Measurements from ENCODE around the gene DNMBP. TPM values are rescaled to one million over a fixed set of nuclear protein-coding genes. Genes with fewer than 3 reads are reported as not detected.
A peak's percentile ranks its signal among the peaks of the same experiment; 100 is the strongest.
"Not testable (repeated sequence)": the region's sequence is repeated elsewhere in the genome, so short reads cannot be mapped to it uniquely, and the experiment has no call there.

DNMBP gene
- total and polyA plus RNA-seq, 4 experiments from 2014 or later = 1.4 to 4.0 (median 3.8) TPM; not detected in 1

DNA sequence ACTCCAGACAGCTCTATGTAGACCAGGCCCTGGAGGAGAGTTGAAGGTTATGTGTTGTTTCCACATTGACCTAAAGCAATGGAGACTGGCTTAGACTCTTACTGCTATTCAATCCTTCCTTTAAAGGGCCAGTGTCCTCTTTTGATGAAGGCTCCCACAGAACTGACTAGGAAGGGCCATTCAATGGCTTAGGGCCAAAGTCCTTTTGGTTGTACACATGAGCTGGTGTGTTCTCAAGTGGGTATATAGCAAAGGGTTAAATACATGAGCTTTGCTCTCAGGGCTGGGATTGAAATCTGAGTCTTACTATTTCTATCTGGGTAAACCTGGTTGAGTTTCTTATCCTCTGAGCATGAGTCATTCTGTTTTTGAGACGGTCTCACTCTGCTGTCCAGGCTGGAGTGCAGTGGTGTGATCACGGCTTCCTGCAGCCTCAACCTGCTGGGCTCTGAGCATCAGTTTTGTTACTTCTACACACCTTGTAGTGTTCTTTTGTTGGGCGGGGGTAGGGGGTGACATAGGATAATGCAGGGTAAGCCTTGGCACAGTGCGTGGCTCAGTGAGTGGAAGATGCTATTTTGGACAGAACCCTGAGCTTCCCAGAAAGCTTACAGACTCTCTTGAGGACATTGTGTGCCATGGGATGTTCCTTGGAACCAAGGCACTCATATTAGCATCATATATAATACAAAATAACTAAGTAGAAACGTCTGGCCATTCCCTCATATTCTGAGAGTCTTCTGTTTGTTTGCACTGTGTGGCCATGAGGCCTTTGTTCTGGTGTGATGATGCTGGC, 137.2 kb downstream of the DNMBP start:
- H3K27me3 ChIP-seq (ENCODE audit: insufficient read depth, low read length) = peaks cover 25% of the 10 kb centered on the region
- peaks cover 8 to 35% (median 22%) of the 10 kb centered on the region in 4 donors for H3K4me1 Mint-ChIP-seq
- ChIA-PET CTCF (ENCODE audit: partially characterized antibody) (interaction anchor here (1.0 to 1.4 kb wide), 2 partner anchors 27 to 174 kb away, joined by 3 to 5 read pairs; no protein-coding TSS in a partner anchor), POLR2A (ENCODE audit: partially characterized antibody) (no interaction called here)
- peaks cover 54 to 57% of the 10 kb centered on the region in 2 donors for H3K27me3 Mint-ChIP-seq
- H3K4me3 Mint-ChIP-seq = no peak overlapping the region
- peaks cover 0 to 15% of the 10 kb centered on the region in 2 donors for H3K36me3 Mint-ChIP-seq
- H3K9me3 Mint-ChIP-seq = peaks cover 0 to 14% (median 8%) of the 10 kb centered on the region in 8 donors
- peaks cover 21% of the 10 kb centered on the region for H3K4me1 ChIP-seq (ENCODE audit: insufficient read depth, low read length)
- H3K36me3 ChIP-seq (ENCODE audit: insufficient read depth, low read length) = no peaks in the 10 kb centered on the region
- H3K9me3 ChIP-seq (ENCODE audit: control insufficient read depth in 1 of 2, low read length in 2 of 2) = no peaks in the 10 kb centered on the region
- H3K27ac Mint-ChIP-seq = no peak overlapping the region
- intact Hi-C loops (cut with micrococcal nuclease) = no loop called here
- H3K27ac ChIP-seq (ENCODE audit: low read depth, low read length) = no peak overlapping the region
- H3K4me3 ChIP-seq (ENCODE audit: low read length in 2 of 2) = no peak overlapping the region
- DNase-seq = no peak

DNA sequence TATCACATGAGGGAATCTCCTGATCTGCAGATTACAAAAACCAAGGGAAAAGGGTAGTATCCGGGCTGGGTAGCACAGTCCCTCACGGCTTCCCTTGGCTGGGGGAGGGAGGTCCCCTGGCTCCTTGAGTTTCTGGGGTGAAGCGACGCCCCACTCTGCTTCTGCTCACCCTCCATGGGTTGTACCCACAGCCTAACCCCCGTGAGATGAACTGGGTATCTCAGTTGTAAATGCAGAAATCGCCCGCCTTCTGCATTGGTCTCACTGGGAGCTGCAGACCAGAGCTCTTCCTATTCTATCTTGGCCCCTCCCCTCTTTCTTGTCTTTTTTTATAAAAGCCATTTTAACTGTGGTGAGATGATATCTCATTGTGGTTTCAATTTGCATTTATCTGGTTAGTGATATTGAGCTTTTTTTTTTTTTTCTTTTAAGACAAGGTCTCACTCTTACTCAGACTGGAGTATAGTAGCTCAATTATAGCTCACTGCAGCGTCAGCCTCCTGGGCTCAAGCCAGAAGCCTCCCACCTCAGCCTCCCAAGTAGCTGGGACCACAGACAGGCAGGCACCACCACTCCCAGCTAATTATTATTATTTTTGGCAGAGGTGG, 139.5 kb downstream of the DNMBP start:
- peaks cover 0 to 2% of the 10 kb centered on the region in 2 donors for H3K36me3 Mint-ChIP-seq
- peak overlapping the region in 5 of 7 donors; percentile 6 to 82 (median 70) for H3K27ac Mint-ChIP-seq
- Histone ChIP-seq H3K4me1 (ENCODE audit: insufficient read depth, low read length) (peaks cover 21% of the 10 kb centered on the region), H3K27me3 (ENCODE audit: insufficient read depth, low read length) (peaks cover 20% of the 10 kb centered on the region), H3K36me3 (ENCODE audit: insufficient read depth, low read length) (no peaks in the 10 kb centered on the region), H3K9me3 (ENCODE audit: control insufficient read depth in 1 of 2, low read length in 2 of 2) (no peaks in the 10 kb centered on the region), H3K4me3 (ENCODE audit: low read length in 2 of 2) (no peak overlapping the region), H3K27ac (ENCODE audit: low read depth, low read length) (no peak overlapping the region)
- H3K4me3 Mint-ChIP-seq = peak overlapping the region; percentile 29 to 89 (median 80)
- CTCF ChIA-PET (ENCODE audit: partially characterized antibody) = interaction anchor here (0.8 to 1.6 kb wide), 2 partner anchors 11 to 24 kb away, joined by 3 to 11 read pairs; no protein-coding TSS in a partner anchor
- POLR2A ChIA-PET (ENCODE audit: partially characterized antibody) = no interaction called here
- intact Hi-C loops (cut with micrococcal nuclease) = no loop called here
- H3K9me3 Mint-ChIP-seq = peaks cover 3 to 31% (median 24%) of the 10 kb centered on the region in 8 donors
- DNase-seq = peak; percentile 71 to 79 (median 74)
- H3K27me3 Mint-ChIP-seq = peaks cover 67 to 70% of the 10 kb centered on the region in 2 donors
- H3K4me1 Mint-ChIP-seq = peaks cover 8 to 35% (median 22%) of the 10 kb centered on the region in 4 donors

DNA sequence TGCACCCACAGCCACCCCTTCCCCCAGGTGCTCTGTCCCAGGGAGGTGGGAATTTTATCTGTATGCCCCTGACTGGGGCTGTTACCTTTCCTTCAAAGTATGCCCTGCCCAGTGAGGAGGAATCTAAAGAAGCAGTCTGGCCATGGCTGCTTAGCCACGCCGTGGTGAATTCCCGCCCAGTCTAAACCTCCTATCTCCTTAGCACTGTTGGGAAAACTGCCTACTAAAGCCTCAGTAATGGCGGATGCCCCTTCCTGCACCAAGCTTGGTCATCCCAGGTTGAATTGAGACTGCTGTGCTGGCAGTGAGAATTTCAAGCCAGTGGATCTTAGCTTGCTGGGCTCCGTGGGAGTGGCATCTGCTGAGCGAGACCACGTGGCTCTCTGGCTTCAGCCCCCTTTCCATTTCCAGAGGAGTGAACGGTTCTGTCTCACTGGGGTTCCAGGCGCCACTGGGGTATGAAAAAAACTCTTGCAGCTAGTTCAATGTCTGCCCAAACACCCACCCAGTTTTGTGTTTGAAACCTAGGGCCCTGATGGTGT, 140.1 kb downstream of the DNMBP start:
- peaks cover 68 to 73% of the 10 kb centered on the region in 2 donors for H3K27me3 Mint-ChIP-seq
- peaks cover 3 to 34% (median 24%) of the 10 kb centered on the region in 8 donors for H3K9me3 Mint-ChIP-seq
- ChIA-PET CTCF (ENCODE audit: partially characterized antibody) (interaction anchor here (0.8 to 1.6 kb wide), 3 partner anchors 12 to 176 kb away, joined by 3 to 11 read pairs (median 4); no protein-coding TSS in a partner anchor), POLR2A (ENCODE audit: partially characterized antibody) (no interaction called here)
- Histone ChIP-seq H3K4me3 (ENCODE audit: low read length in 2 of 2) (no peak overlapping the region), H3K36me3 (ENCODE audit: insufficient read depth, low read length) (no peaks in the 10 kb centered on the region), H3K27me3 (ENCODE audit: insufficient read depth, low read length) (peaks cover 20% of the 10 kb centered on the region), H3K4me1 (ENCODE audit: insufficient read depth, low read length) (peaks cover 21% of the 10 kb centered on the region), H3K27ac (ENCODE audit: low read depth, low read length) (no peak overlapping the region), H3K9me3 (ENCODE audit: control insufficient read depth in 1 of 2, low read length in 2 of 2) (no peaks in the 10 kb centered on the region)
- H3K4me3 Mint-ChIP-seq = peak overlapping the region; percentile 29 to 89 (median 80)
- intact Hi-C loops (cut with micrococcal nuclease) = no loop called here
- peaks cover 0 to 2% of the 10 kb centered on the region in 2 donors for H3K36me3 Mint-ChIP-seq
- DNase-seq = no peak
- H3K4me1 Mint-ChIP-seq = peaks cover 8 to 35% (median 22%) of the 10 kb centered on the region in 4 donors
- peak overlapping the region in 1 of 7 donors; percentile 79 for H3K27ac Mint-ChIP-seq

GRCh38 chr10:99867250-99867649, 142.5 kb downstream of the DNMBP start:
- POLR2A ChIA-PET (ENCODE audit: partially characterized antibody); intact Hi-C loops (cut with micrococcal nuclease); H3K36me3 ChIP-seq (ENCODE audit: insufficient read depth, low read length); H3K27ac Mint-ChIP-seq; H3K9me3 ChIP-seq (ENCODE audit: control insufficient read depth in 1 of 2, low read length in 2 of 2); DNase-seq; H3K4me3 Mint-ChIP-seq; H3K4me3 ChIP-seq (ENCODE audit: low read length in 2 of 2); H3K27ac ChIP-seq (ENCODE audit: low read depth, low read length); H3K36me3 Mint-ChIP-seq: not testable (repeated sequence)
- H3K27me3 ChIP-seq (ENCODE audit: insufficient read depth, low read length) = peaks cover 16% of the 10 kb centered on the region
- Mint-ChIP-seq H3K27me3 (peaks cover 54 to 63% of the 10 kb centered on the region in 2 donors), H3K9me3 (peaks cover 3 to 34% (median 24%) of the 10 kb centered on the region in 8 donors), H3K4me1 (peaks cover 8 to 27% (median 21%) of the 10 kb centered on the region in 4 donors)
- peaks cover 21% of the 10 kb centered on the region for H3K4me1 ChIP-seq (ENCODE audit: insufficient read depth, low read length)
- CTCF ChIA-PET (ENCODE audit: partially characterized antibody) = interaction anchor here (2.1 kb wide), 1 partner anchor 21 kb away, joined by 5 read pairs; no protein-coding TSS in a partner anchor

GRCh38 chr10:99863535-99864240, 146.1 kb downstream of the DNMBP start:
- H3K27me3 ChIP-seq (ENCODE audit: insufficient read depth, low read length); H3K9me3 ChIP-seq (ENCODE audit: control insufficient read depth in 1 of 2, low read length in 2 of 2); intact Hi-C loops (cut with micrococcal nuclease); H3K4me1 ChIP-seq (ENCODE audit: insufficient read depth, low read length); H3K27ac Mint-ChIP-seq; H3K36me3 ChIP-seq (ENCODE audit: insufficient read depth, low read length); H3K4me1 Mint-ChIP-seq; H3K4me3 Mint-ChIP-seq; DNase-seq; H3K36me3 Mint-ChIP-seq; H3K4me3 ChIP-seq (ENCODE audit: low read length in 2 of 2); POLR2A ChIA-PET (ENCODE audit: partially characterized antibody); H3K27ac ChIP-seq (ENCODE audit: low read depth, low read length): not testable (repeated sequence)
- CTCF ChIA-PET (ENCODE audit: partially characterized antibody) = interaction anchor here (0.9 kb wide), 1 partner anchor 17 kb away, joined by 4 read pairs; no protein-coding TSS in a partner anchor
- Mint-ChIP-seq H3K9me3 (peaks cover 3 to 32% (median 23%) of the 10 kb centered on the region in 8 donors), H3K27me3 (peaks cover 43 to 45% of the 10 kb centered on the region in 2 donors)

GRCh38 chr10:99860466-99860865, 149.3 kb downstream of the DNMBP start:
- Histone ChIP-seq H3K27me3 (ENCODE audit: insufficient read depth, low read length) (no peaks in the 10 kb centered on the region), H3K4me3 (ENCODE audit: low read length in 2 of 2) (no peak overlapping the region), H3K9me3 (ENCODE audit: control insufficient read depth in 1 of 2, low read length in 2 of 2) (no peaks in the 10 kb centered on the region), H3K4me1 (ENCODE audit: insufficient read depth, low read length) (no peaks in the 10 kb centered on the region), H3K27ac (ENCODE audit: low read depth, low read length) (no peak overlapping the region), H3K36me3 (ENCODE audit: insufficient read depth, low read length) (no peaks in the 10 kb centered on the region)
- DNase-seq = no peak
- Mint-ChIP-seq H3K36me3 (no peaks in the 10 kb centered on the region), H3K27ac (no peak overlapping the region), H3K27me3 (peaks cover 23 to 24% of the 10 kb centered on the region in 2 donors), H3K4me1 (no peaks in the 10 kb centered on the region), H3K4me3 (no peak overlapping the region), H3K9me3 (peaks cover 0 to 6% (median 0%) of the 10 kb centered on the region in 8 donors)
- ChIA-PET POLR2A (ENCODE audit: partially characterized antibody) (no interaction called here), CTCF (ENCODE audit: partially characterized antibody) (interaction anchor here (2.2 to 2.8 kb wide), 2 partner anchors 15 to 186 kb away, joined by 8 to 11 read pairs; no protein-coding TSS in a partner anchor)
- intact Hi-C loops (cut with micrococcal nuclease) = no loop called here

Measured in CD4-positive, alpha-beta memory T cell (primary cell).